Endodermal cell (in vitro differentiated cells): ENCODE data around the gene KIF5C. TPM values are rescaled to one million over a fixed set of nuclear protein-coding genes. Genes with fewer than 3 reads are reported as not detected.

Source experiments
- DNase-seq: peaks from one replicate; pipeline ENCODE4 v3.0.0-alpha.2; 2017
- H3K27ac ChIP-seq: 2 replicates; pipeline ENCODE4 v1.5.1; 2013; ENCODE audit warnings: mild to moderate bottlenecking, low read depth, low read length, moderate library complexity
- H3K27me3 ChIP-seq: 2 replicates; pipeline ENCODE4 v1.6.1; 2013; ENCODE audit warnings: mild to moderate bottlenecking, low read length, moderate library complexity; ENCODE audit not compliant: insufficient read depth, control insufficient read depth, poor library complexity, severe bottlenecking
- H3K36me3 ChIP-seq: 2 replicates; pipeline ENCODE4 v1.7.0; 2013; ENCODE audit warnings: mild to moderate bottlenecking, low read length, moderate library complexity; ENCODE audit not compliant: control insufficient read depth, insufficient read depth
- H3K4me1 ChIP-seq: one replicate; pipeline ENCODE4 v1.7.0; 2013; ENCODE audit warnings: low read length; ENCODE audit not compliant: control insufficient read depth, insufficient read depth
- H3K4me3 ChIP-seq: 2 replicates; pipeline ENCODE4 v1.5.1; 2013; ENCODE audit warnings: mild to moderate bottlenecking, low read length, moderate library complexity
- H3K9ac ChIP-seq: 2 replicates; pipeline ENCODE4 v1.6.1; 2013; ENCODE audit warnings: mild to moderate bottlenecking, low read length, moderate library complexity; ENCODE audit not compliant: poor library complexity, severe bottlenecking; ENCODE audit errors: extremely low read depth
- H3K9me3 ChIP-seq: 2 replicates; pipeline ENCODE4 v1.6.1; 2013; ENCODE audit warnings: mild to moderate bottlenecking, low read length, moderate library complexity; ENCODE audit not compliant: control insufficient read depth
- H3K27ac Mint-ChIP-seq: 2 replicates; pipeline ENCODE4 v1.8.0; 2020; ENCODE audit warnings: mixed read lengths
- H3K27me3 Mint-ChIP-seq: 2 replicates; pipeline ENCODE4 v1.8.0; 2021; ENCODE audit warnings: mild to moderate bottlenecking, mixed read lengths; ENCODE audit not compliant: insufficient read depth
- H3K36me3 Mint-ChIP-seq: 2 replicates; pipeline ENCODE4 v1.8.0; 2020; ENCODE audit warnings: low read depth, mixed read lengths
- H3K4me1 Mint-ChIP-seq: 2 replicates; pipeline ENCODE4 v1.8.0; 2020; ENCODE audit warnings: mixed read lengths
- H3K4me3 Mint-ChIP-seq: 2 replicates; pipeline ENCODE4 v1.8.0; 2020; ENCODE audit warnings: mild to moderate bottlenecking, moderate library complexity, mixed read lengths
- H3K9me3 Mint-ChIP-seq: 2 replicates; pipeline ENCODE4 v1.8.0; 2020; ENCODE audit warnings: mild to moderate bottlenecking, mixed read lengths
- CTCF ChIP-seq: fragments of 200-600 bp; sonication (generic); conservative IDR thresholded peaks from 2 replicates; pipeline ENCODE4 v1.5.0; 2021; ENCODE audit warnings: antibody characterized with exemption, mild to moderate bottlenecking
- WGBS, 2 experiments: methylation state at CpG; one replicate each; pipeline versions ENCODE4 v1.1.5 to v1.1.7; 2013; ENCODE audit warnings: missing lambda C conversion rate in 2 of 2, mixed read lengths in 1 of 2; ENCODE audit not compliant: insufficient coverage in 1 of 2, insufficient read length in 1 of 2; 5-methylcytosine and 5-hydroxymethylcytosine counted together
- total RNA-seq, 2 donors: library from RNA; stranded (reverse); fragmentation: NEBNext Ultra II Directional in 1 of 2; extraction: Animal tissue kit (Norgen Biotek cat#: 25700) in 1 of 2; gene quantifications; 2 replicates in 1 of 2; 3 replicates in 1 of 2; pipeline ENCODE4 v1.2.1, GENCODE V29; 2021

KIF5C gene
- total RNA-seq, 2 donors from 2014 or later, result 39.1 to 41.9 TPM

GRCh38 chr2:149042881-149043280, 167.9 kb downstream of the KIF5C start:
- Mint-ChIP-seq H3K27me3 (peaks cover 44% of the 10 kb centered on the region), H3K36me3 (no peaks in the 10 kb centered on the region), H3K4me1 (peaks cover 3% of the 10 kb centered on the region), H3K27ac (no peak overlapping the region), H3K4me3 (no peak overlapping the region), H3K9me3 (peaks cover 18% of the 10 kb centered on the region)
- Histone ChIP-seq H3K27ac (no peak overlapping the region), H3K4me3 (no peak overlapping the region), H3K36me3 (no peaks in the 10 kb centered on the region), H3K9ac (no peak overlapping the region), H3K4me1 (no peaks in the 10 kb centered on the region), H3K9me3 (peaks cover 10% of the 10 kb centered on the region), H3K27me3 (peaks cover 46% of the 10 kb centered on the region)
- 85 to 88% methylated on average over 1 of the region's 1 CpG for WGBS, 2 experiments
- no peak for TF ChIP-seq CTCF
- DNase-seq, result no peak

- H3K36me3 Mint-ChIP-seq, result no peaks in the 10 kb centered on the region
- H3K4me3 Mint-ChIP-seq, result no peak overlapping the region
- Histone ChIP-seq H3K27ac (no peak overlapping the region), H3K4me3 (no peak overlapping the region), H3K27me3 (peaks cover 33% of the 10 kb centered on the region), H3K36me3 (no peaks in the 10 kb centered on the region), H3K9me3 (peaks cover 10% of the 10 kb centered on the region), H3K4me1 (no peaks in the 10 kb centered on the region), H3K9ac (no peak overlapping the region)
- H3K9me3 Mint-ChIP-seq, result peaks cover 20% of the 10 kb centered on the region
- peaks cover 1% of the 10 kb centered on the region for H3K4me1 Mint-ChIP-seq
- no CpG with 5 or more reads among the region's 1 CpG for WGBS, 2 experiments
- H3K27me3 Mint-ChIP-seq, result peaks cover 35% of the 10 kb centered on the region
- no peak overlapping the region for H3K27ac Mint-ChIP-seq
- no peak for DNase-seq
- TF ChIP-seq CTCF, result no peak
These were observed 169.5 kb downstream of the KIF5C start for GRCh38 chr2:149044500-149044899.

- Mint-ChIP-seq H3K27me3 (peaks cover 11% of the 10 kb centered on the region), H3K9me3 (peaks cover 18% of the 10 kb centered on the region), H3K4me1 (no peaks in the 10 kb centered on the region), H3K36me3 (no peaks in the 10 kb centered on the region), H3K4me3 (no peak overlapping the region), H3K27ac (no peak overlapping the region)
- peaks cover 22% of the 10 kb centered on the region for H3K27me3 ChIP-seq
- no peaks in the 10 kb centered on the region for H3K36me3 ChIP-seq
- no peak overlapping the region for H3K9ac ChIP-seq
- H3K9me3 ChIP-seq, result peaks cover 10% of the 10 kb centered on the region
- H3K4me3 ChIP-seq, result no peak overlapping the region
- 80 to 98% methylated on average over 1 to 2 of the region's 2 CpGs for WGBS, 2 experiments
- H3K4me1 ChIP-seq, result no peaks in the 10 kb centered on the region
- no peak overlapping the region for H3K27ac ChIP-seq
- no peak for TF ChIP-seq CTCF
- DNase-seq, result no peak
These were observed 172.1 kb downstream of the KIF5C start for GRCh38 chr2:149047118-149047517.
